ENCODE results near the gene P2RX7. TPM values are rescaled to one million over a fixed set of nuclear protein-coding genes. Genes with fewer than 3 reads are reported as not detected.
A peak's percentile ranks its signal among the peaks of the same experiment; 100 is the strongest.

Gene P2RX7
- total RNA-seq, 3 donors from 2014 or later, result 3.8 to 8.5 (median 3.9) TPM

GRCh38 chr12:121188227-121188626 lies 55.6 kb downstream of the P2RX7 start:
- intact Hi-C loops (cut with DNase I; ENCODE audit: low total_unique reads), result no loop called here

GRCh38 chr12:121189131-121189530 lies 56.5 kb downstream of the P2RX7 start:
- Histone ChIP-seq H3K4me1 (no peaks in the 10 kb centered on the region), H3K9me3 (no peaks in the 10 kb centered on the region), H3K27me3 (no peaks in the 10 kb centered on the region), H3K27ac (no peak overlapping the region), H3K36me3 (no peaks in the 10 kb centered on the region), H3K4me3 (no peak overlapping the region)
- no peak for DNase-seq (ENCODE audit: low spot score in 2 of 2)
- TF ChIP-seq, protein P1, sequence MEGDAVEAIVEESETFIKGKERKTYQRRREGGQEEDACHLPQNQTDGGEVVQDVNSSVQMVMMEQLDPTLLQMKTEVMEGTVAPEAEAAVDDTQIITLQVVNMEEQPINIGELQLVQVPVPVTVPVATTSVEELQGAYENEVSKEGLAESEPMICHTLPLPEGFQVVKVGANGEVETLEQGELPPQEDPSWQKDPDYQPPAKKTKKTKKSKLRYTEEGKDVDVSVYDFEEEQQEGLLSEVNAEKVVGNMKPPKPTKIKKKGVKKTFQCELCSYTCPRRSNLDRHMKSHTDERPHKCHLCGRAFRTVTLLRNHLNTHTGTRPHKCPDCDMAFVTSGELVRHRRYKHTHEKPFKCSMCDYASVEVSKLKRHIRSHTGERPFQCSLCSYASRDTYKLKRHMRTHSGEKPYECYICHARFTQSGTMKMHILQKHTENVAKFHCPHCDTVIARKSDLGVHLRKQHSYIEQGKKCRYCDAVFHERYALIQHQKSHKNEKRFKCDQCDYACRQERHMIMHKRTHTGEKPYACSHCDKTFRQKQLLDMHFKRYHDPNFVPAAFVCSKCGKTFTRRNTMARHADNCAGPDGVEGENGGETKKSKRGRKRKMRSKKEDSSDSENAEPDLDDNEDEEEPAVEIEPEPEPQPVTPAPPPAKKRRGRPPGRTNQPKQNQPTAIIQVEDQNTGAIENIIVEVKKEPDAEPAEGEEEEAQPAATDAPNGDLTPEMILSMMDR (IDR thresholded peaks at IDR 0.05), result no peak
- no peak for TF ChIP-seq POLR2AphosphoS5 (IDR thresholded peaks at IDR 0.05)
- no peak for TF ChIP-seq POLR2A (IDR thresholded peaks at IDR 0.05)
- intact Hi-C loops (cut with DNase I; ENCODE audit: low total_unique reads), result no loop called here

More at GRCh38 chr12:121188227-121188626, 55.6 kb downstream of the P2RX7 start:
- no peaks in the 10 kb centered on the region for H3K4me1 ChIP-seq
- no peaks in the 10 kb centered on the region for H3K27me3 ChIP-seq
- DNase-seq (ENCODE audit: low spot score in 2 of 2), result no peak
- H3K27ac ChIP-seq, result no peak overlapping the region
- no peaks in the 10 kb centered on the region for H3K9me3 ChIP-seq
- no peak overlapping the region for H3K4me3 ChIP-seq
- TF ChIP-seq POLR2AphosphoS5 (IDR thresholded peaks at IDR 0.05) (no peak), POLR2A (IDR thresholded peaks at IDR 0.05) (no peak)
- TF ChIP-seq, protein P1 (IDR thresholded peaks at IDR 0.05), result no peak
- H3K36me3 ChIP-seq, result no peaks in the 10 kb centered on the region

GRCh38 chr12:121189619-121190155 lies 57.0 kb downstream of the P2RX7 start:
- H3K4me3 ChIP-seq, result no peak overlapping the region

GRCh38 chr12:121190523-121191031 lies 57.9 kb downstream of the P2RX7 start:
- H3K36me3 ChIP-seq, result no peaks in the 10 kb centered on the region

More at GRCh38 chr12:121189619-121190155, 57.0 kb downstream of the P2RX7 start:
- intact Hi-C loops (cut with DNase I; ENCODE audit: low total_unique reads), result no loop called here
- Histone ChIP-seq H3K9me3 (no peaks in the 10 kb centered on the region), H3K4me1 (no peaks in the 10 kb centered on the region), H3K27ac (no peak overlapping the region), H3K36me3 (no peaks in the 10 kb centered on the region), H3K27me3 (no peaks in the 10 kb centered on the region)
- DNase-seq (ENCODE audit: low spot score in 2 of 2), result no peak
- TF ChIP-seq, protein P1 (IDR thresholded peaks at IDR 0.05), result no peak
- no peak for TF ChIP-seq POLR2AphosphoS5 (IDR thresholded peaks at IDR 0.05)
- no peak for TF ChIP-seq POLR2A (IDR thresholded peaks at IDR 0.05)

GRCh38 chr12:121191151-121191550 lies 58.5 kb downstream of the P2RX7 start:
- no peak for DNase-seq (ENCODE audit: low spot score in 2 of 2)
- peak overlapping the region in 1 of 2 donors; percentile 67 for H3K27ac ChIP-seq
- no peaks in the 10 kb centered on the region for H3K27me3 ChIP-seq
- no peak overlapping the region for H3K4me3 ChIP-seq
- no peaks in the 10 kb centered on the region for H3K4me1 ChIP-seq
- intact Hi-C loops (cut with DNase I; ENCODE audit: low total_unique reads), result no loop called here
- no peaks in the 10 kb centered on the region for H3K36me3 ChIP-seq
- TF ChIP-seq, protein P1 (IDR thresholded peaks at IDR 0.05), result no peak
- no peak for TF ChIP-seq POLR2AphosphoS5 (IDR thresholded peaks at IDR 0.05)
- TF ChIP-seq POLR2A (IDR thresholded peaks at IDR 0.05), result no peak
- no peaks in the 10 kb centered on the region for H3K9me3 ChIP-seq

More at GRCh38 chr12:121190523-121191031, 57.9 kb downstream of the P2RX7 start:
- Histone ChIP-seq H3K27ac (peak overlapping the region in 1 of 2 donors; percentile 67), H3K4me3 (no peak overlapping the region), H3K9me3 (no peaks in the 10 kb centered on the region), H3K4me1 (no peaks in the 10 kb centered on the region), H3K27me3 (no peaks in the 10 kb centered on the region)
- DNase-seq (ENCODE audit: low spot score in 2 of 2), result no peak
- no peak for TF ChIP-seq POLR2AphosphoS5 (IDR thresholded peaks at IDR 0.05)
- TF ChIP-seq, protein P1 (IDR thresholded peaks at IDR 0.05), result no peak
- no peak for TF ChIP-seq POLR2A (IDR thresholded peaks at IDR 0.05)
- intact Hi-C loops (cut with DNase I; ENCODE audit: low total_unique reads), result no loop called here
